Epithelial cell of proximal tubule (primary cell): ENCODE data around the gene RTEL1. TPM values are rescaled to one million over a fixed set of nuclear protein-coding genes. Genes with fewer than 3 reads are reported as not detected.
A peak's percentile ranks its signal among the peaks of the same experiment; 100 is the strongest.

Source experiments
- DNase-seq: peaks from one replicate; pipeline ENCODE4 v3.0.0-alpha.2; 2011; ENCODE audit warnings: low read depth
- H3K4me3 ChIP-seq: 2 replicates; pipeline ENCODE4 v1.5.1; 2011; ENCODE audit warnings: low read depth, mild to moderate bottlenecking, low read length
- total RNA-seq: library from RNA; depleted of rRNA; stranded (reverse); fragments of >200 nt; gene quantifications from 2 replicates; pipeline ENCODE4 v1.2.3, GENCODE V29; 2015
- TF ChIP-seq, protein P1 (sequence below): conservative IDR thresholded peaks from 2 replicates; pipeline ENCODE4 v1.5.1; 2012; ENCODE audit warnings: low read depth, mild to moderate bottlenecking, low read length

Gene RTEL1
- total RNA-seq, 1 donor from 2014 or later, result 26.5 TPM

- H3K4me3 ChIP-seq, result no peak overlapping the region
- DNase-seq, result no peak
- TF ChIP-seq, protein P1, sequence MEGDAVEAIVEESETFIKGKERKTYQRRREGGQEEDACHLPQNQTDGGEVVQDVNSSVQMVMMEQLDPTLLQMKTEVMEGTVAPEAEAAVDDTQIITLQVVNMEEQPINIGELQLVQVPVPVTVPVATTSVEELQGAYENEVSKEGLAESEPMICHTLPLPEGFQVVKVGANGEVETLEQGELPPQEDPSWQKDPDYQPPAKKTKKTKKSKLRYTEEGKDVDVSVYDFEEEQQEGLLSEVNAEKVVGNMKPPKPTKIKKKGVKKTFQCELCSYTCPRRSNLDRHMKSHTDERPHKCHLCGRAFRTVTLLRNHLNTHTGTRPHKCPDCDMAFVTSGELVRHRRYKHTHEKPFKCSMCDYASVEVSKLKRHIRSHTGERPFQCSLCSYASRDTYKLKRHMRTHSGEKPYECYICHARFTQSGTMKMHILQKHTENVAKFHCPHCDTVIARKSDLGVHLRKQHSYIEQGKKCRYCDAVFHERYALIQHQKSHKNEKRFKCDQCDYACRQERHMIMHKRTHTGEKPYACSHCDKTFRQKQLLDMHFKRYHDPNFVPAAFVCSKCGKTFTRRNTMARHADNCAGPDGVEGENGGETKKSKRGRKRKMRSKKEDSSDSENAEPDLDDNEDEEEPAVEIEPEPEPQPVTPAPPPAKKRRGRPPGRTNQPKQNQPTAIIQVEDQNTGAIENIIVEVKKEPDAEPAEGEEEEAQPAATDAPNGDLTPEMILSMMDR, result no peak
Observed at GRCh38 chr20:63694584-63695423, 36.7 kb downstream of the RTEL1 start.

DNA sequence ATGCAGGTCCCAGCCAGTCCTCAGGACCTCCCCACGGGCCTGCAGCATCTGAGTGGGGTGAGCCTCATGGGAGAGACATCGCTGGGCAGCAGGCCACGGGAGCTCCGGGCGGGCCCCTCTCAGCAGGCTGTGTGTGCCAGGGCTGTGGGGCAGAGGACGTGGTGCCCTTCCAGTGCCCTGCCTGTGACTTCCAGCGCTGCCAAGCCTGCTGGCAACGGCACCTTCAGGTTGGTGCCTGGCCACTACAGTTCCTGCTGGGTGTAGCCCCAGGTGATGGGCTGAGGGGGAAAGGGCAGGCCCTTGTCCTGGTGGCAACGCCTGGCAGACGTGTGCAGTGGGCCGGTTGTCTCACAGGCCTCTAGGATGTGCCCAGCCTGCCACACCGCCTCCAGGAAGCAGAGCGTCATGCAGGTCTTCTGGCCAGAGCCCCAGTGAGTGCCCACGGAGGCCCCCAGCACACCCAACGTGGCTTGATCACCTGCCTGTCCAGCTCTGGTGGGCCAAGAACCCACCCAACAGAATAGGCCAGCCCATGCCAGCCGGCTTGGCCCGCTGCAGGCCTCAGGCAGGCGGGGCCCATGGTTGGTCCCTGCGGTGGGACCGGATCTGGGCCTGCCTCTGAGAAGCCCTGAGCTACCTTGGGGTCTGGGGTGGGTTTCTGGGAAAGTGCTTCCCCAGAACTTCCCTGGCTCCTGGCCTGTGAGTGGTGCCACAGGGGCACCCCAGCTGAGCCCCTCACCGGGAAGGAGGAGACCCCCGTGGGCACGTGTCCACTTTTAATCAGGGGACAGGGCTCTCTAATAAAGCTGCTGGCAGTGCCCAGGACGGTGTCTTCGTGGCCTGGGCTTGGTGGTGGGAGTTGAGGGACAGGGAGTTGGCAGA is 37.6 kb downstream of the RTEL1 start:
- no peak for DNase-seq
- H3K4me3 ChIP-seq, result peak overlapping the region; percentile 75
- TF ChIP-seq, protein P1, result no peak

DNA sequence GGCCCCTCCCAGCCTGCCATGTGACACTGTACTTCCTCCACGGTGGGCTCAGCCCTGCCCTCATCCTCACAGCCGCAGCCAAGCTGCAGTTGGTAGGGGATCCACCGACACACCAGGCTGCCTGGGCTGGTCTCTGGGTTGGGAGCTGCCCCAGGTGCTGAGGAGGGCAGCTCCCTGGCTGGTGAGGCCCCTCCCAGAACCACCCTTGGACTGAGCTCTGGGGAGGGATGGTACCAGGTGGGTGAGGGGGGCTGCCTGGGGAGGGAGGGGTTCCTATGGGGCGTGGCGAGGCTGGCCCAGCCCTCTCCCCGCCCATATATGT is 38.2 kb downstream of the RTEL1 start:
- DNase-seq, result no peak
- H3K4me3 ChIP-seq, result peak overlapping the region; percentile 75
- TF ChIP-seq, protein P1, result no peak

- DNase-seq, result no peak
Observed at GRCh38 chr20:63696628-63697356, 38.7 kb downstream of the RTEL1 start, which contains the start of gene TNFRSF6B. TSS of gene TNFRSF6B (plus strand) at chr20:63696652. CDS start at chr20:63696768, 116 bp downstream.

DNA sequence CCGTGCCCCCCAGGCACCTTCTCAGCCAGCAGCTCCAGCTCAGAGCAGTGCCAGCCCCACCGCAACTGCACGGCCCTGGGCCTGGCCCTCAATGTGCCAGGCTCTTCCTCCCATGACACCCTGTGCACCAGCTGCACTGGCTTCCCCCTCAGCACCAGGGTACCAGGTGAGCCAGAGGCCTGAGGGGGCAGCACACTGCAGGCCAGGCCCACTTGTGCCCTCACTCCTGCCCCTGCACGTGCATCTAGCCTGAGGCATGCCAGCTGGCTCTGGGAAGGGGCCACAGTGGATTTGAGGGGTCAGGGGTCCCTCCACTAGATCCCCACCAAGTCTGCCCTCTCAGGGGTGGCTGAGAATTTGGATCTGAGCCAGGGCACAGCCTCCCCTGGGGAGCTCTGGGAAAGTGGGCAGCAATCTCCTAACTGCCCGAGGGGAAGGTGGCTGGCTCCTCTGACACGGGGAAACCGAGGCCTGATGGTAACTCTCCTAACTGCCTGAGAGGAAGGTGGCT is 39.3 kb downstream of the RTEL1 start:
- peak overlapping the region; percentile 75 for H3K4me3 ChIP-seq
- TF ChIP-seq, protein P1, result peak; percentile 19
- DNase-seq, result no peak

More at GRCh38 chr20:63696628-63697356, 38.7 kb downstream of the RTEL1 start, which contains the start of gene TNFRSF6B:
- TF ChIP-seq, protein P1, result no peak
- H3K4me3 ChIP-seq, result peak within 1 kb of the TSS; percentile 75

DNA sequence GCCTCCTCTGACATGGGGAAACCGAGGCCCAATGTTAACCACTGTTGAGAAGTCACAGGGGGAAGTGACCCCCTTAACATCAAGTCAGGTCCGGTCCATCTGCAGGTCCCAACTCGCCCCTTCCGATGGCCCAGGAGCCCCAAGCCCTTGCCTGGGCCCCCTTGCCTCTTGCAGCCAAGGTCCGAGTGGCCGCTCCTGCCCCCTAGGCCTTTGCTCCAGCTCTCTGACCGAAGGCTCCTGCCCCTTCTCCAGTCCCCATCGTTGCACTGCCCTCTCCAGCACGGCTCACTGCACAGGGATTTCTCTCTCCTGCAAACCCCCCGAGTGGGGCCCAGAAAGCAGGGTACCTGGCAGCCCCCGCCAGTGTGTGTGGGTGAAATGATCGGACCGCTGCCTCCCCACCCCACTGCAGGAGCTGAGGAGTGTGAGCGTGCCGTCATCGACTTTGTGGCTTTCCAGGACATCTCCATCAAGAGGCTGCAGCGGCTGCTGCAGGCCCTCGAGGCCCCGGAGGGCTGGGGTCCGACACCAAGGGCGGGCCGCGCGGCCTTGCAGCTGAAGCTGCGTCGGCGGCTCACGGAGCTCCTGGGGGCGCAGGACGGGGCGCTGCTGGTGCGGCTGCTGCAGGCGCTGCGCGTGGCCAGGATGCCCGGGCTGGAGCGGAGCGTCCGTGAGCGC is 39.9 kb downstream of the RTEL1 start:
- TF ChIP-seq, protein P1, result no peak
- DNase-seq, result no peak
- H3K4me3 ChIP-seq, result peak overlapping the region; percentile 75
